Ovary (tissue), 9 donors: ENCODE results near the gene MAP3K9. TPM values are rescaled to one million over a fixed set of nuclear protein-coding genes. Genes with fewer than 3 reads are reported as not detected.

Experiments used
- DNase-seq, 5 donors: peaks; one replicate each; pipeline ENCODE4 v3.0.0-alpha.2; 2019 to 2020
- H3K27ac ChIP-seq, 2 donors: fragments of 200-600 bp; one replicate each; pipeline versions ENCODE4 v1.5.1 to v1.8.0; 2019 to 2022
- H3K27me3 ChIP-seq: fragments of 200-600 bp; one replicate; pipeline ENCODE4 v1.8.0; 2022
- H3K36me3 ChIP-seq: fragments of 200-600 bp; sonication (generic); one replicate; pipeline ENCODE4 v1.5.1; 2019
- H3K4me1 ChIP-seq: one replicate; pipeline ENCODE4 v1.8.1; 2013; ENCODE audit warnings: mild to moderate bottlenecking, moderate library complexity; ENCODE audit not compliant: insufficient read depth
- H3K4me3 ChIP-seq: fragments of 200-600 bp; sonication (generic); one replicate; pipeline ENCODE4 v1.5.1; 2017
- H3K9me3 ChIP-seq, 2 donors: fragments of 200-600 bp in 1 of 2; sonication (generic) in 1 of 2; one replicate each; pipeline versions ENCODE4 v1.5.1 to v1.8.1; 2013 to 2019; ENCODE audit warnings: mild to moderate bottlenecking in 1 of 2, moderate library complexity in 1 of 2
- CTCF ChIP-seq, 3 donors: fragments of 450-650 bp in 2 of 3; fragments of 200-600 bp in 1 of 3; IDR thresholded peaks; one replicate each; pipeline versions ENCODE4 v1.5.1 to v1.8.0; 2016 to 2022; ENCODE audit warnings: antibody characterized with exemption in 3 of 3, mild to moderate bottlenecking in 1 of 3
- EP300 ChIP-seq: sonication (generic); formaldehyde crosslinking; IDR thresholded peaks from one replicate; pipeline ENCODE4 v1.6.1; 2017; ENCODE audit warnings: antibody characterized with exemption
- POLR2A ChIP-seq: fragments of 450-650 bp; IDR thresholded peaks from one replicate; pipeline ENCODE4 v1.6.1; 2017; ENCODE audit warnings: antibody characterized with exemption, mild to moderate bottlenecking, moderate library complexity
- whole genome bisulfite sequencing, 3 donors: extraction: QIAGEN DNeasy Blood & Tissue Kit in 1 of 3; methylation state at CpG; one replicate each; pipeline versions ENCODE4 v1.1.5 to v1.1.7; 2013 to 2017; 5-methylcytosine and 5-hydroxymethylcytosine counted together
- intact Hi-C, 4 donors: fragments of 100-400 bp; cut with DNase I; formaldehyde crosslinking; loops; one replicate each; pipeline versions ENCODE4 v1.11.0 to v1.15.1; 2022 to 2023
- polyA plus RNA-seq, 2 donors: library from polyadenylated mRNA; stranded (reverse); fragments of 200-250 nt in 1 of 2; fragments of 350-450 nt in 1 of 2; fragmentation: Illumina TruSeq in 1 of 2; extraction: RNeasy Lipid Tissue Mini Kit (QIAGEN cat#74804) in 1 of 2; gene quantifications; one replicate each; pipeline ENCODE4 v1.2.3, GENCODE V29; 2013 to 2014
- total RNA-seq, 7 donors: library from RNA; depleted of rRNA in 2 of 7; stranded (reverse); fragments of >200 nt in 2 of 7; fragmentation: NEBNext Ultra II Directional in 3 of 7; extraction: Animal tissue kit (Norgen Biotek cat#: 25700) in 3 of 7; gene quantifications; one replicate each; pipeline versions ENCODE4 v1.1.0 to v1.2.4, GENCODE V29; 2016 to 2023
- donor health status: DM: no; HTN: no; CAD: no; lungs with moderate emphysema.
- donor health status: DM: no; HTN: no; CAD: no.
- donor health status: Bipolar disorder and iron deficiency.
- donor health status: DM: yes; HTN: yes; CAD: no.
- donor health status: DM: no; HTN: no; CAD: no.
- donor health status: DM: yes; HTN: yes; CAD: no.

MAP3K9 gene
- total and polyA plus RNA-seq, 9 donors, result 0.80 to 3.7 (median 1.9) TPM

GRCh38 chr14:70823281-70823680 is 14.0 kb upstream of the MAP3K9 start:
- no peak overlapping the region for H3K27ac ChIP-seq
- DNase-seq, result no peak
- no peaks in the 10 kb centered on the region for H3K9me3 ChIP-seq
- peaks cover 2% of the 10 kb centered on the region for H3K4me1 ChIP-seq
- WGBS, 3 donors, result 36 to 41% (median 38%) methylated on average over 4 of the region's 4 CpGs
- H3K36me3 ChIP-seq, result no peaks in the 10 kb centered on the region
- H3K4me3 ChIP-seq, result no peak overlapping the region
- TF ChIP-seq POLR2A, result no peak
- no peak for TF ChIP-seq CTCF (IDR thresholded peaks at IDR 0.05)
- intact Hi-C loops, result loop anchor here in 3 of 4 donors (5.0 to 10.0 kb wide), 2 partner anchors 84 to 152 kb away; partner anchors contain the start of gene PCNX1 (in 1 of the 3)
- H3K27me3 ChIP-seq, result no peaks in the 10 kb centered on the region

GRCh38 chr14:70822530-70823185 is 13.3 kb upstream of the MAP3K9 start:
- Histone ChIP-seq H3K36me3 (no peaks in the 10 kb centered on the region), H3K4me1 (peaks cover 2% of the 10 kb centered on the region), H3K27ac (peak overlapping the region in 1 of 2 donors; percentile 42), H3K4me3 (peak overlapping the region; percentile 43), H3K27me3 (no peaks in the 10 kb centered on the region), H3K9me3 (no peaks in the 10 kb centered on the region)
- TF ChIP-seq POLR2A (no peak), EP300 (no peak), CTCF (IDR thresholded peaks at IDR 0.05) (no peak)
- intact Hi-C loops, result loop anchor here in 3 of 4 donors (5.0 to 10.0 kb wide), 2 partner anchors 85 to 152 kb away; partner anchors contain the start of gene PCNX1 (in 1 of the 3)
- 6 to 7% (median 6%) methylated on average over 22 to 26 of the region's 26 CpGs for WGBS, 3 donors
- peak; percentile 24 to 61 (median 34) for DNase-seq

GRCh38 chr14:70821584-70822529 is 12.5 kb upstream of the MAP3K9 start:
- H3K4me3 ChIP-seq, result peak overlapping the region; percentile 43
- intact Hi-C loops, result loop anchor here in 3 of 4 donors (5.0 to 10.0 kb wide), 2 partner anchors 85 to 153 kb away; partner anchors contain the start of gene PCNX1 (in 1 of the 3)
- H3K9me3 ChIP-seq, result no peaks in the 10 kb centered on the region
- DNase-seq, result peak; percentile 59 to 75 (median 69)
- WGBS, 3 donors, result 1 to 2% (median 1%) methylated on average over 51 to 77 of the region's 77 CpGs
- H3K27ac ChIP-seq, result peak overlapping the region in 1 of 2 donors; percentile 42
- no peaks in the 10 kb centered on the region for H3K27me3 ChIP-seq
- TF ChIP-seq EP300 (no peak), CTCF (IDR thresholded peaks at IDR 0.05) (no peak), POLR2A (peak; percentile 32)
- no peaks in the 10 kb centered on the region for H3K36me3 ChIP-seq
- peaks cover 2% of the 10 kb centered on the region for H3K4me1 ChIP-seq

- Histone ChIP-seq H3K27me3 (no peaks in the 10 kb centered on the region), H3K4me3 (no peak overlapping the region), H3K36me3 (no peaks in the 10 kb centered on the region), H3K9me3 (no peaks in the 10 kb centered on the region), H3K27ac (no peak overlapping the region), H3K4me1 (no peaks in the 10 kb centered on the region)
- intact Hi-C loops, result loop anchor here in 2 of 4 donors (5.0 to 10.0 kb wide), 2 partner anchors 156 to 158 kb away; no protein-coding TSS in a partner anchor
- TF ChIP-seq CTCF (IDR thresholded peaks at IDR 0.05), result no peak
- TF ChIP-seq EP300, result no peak
- no peak for TF ChIP-seq POLR2A
- no peak for DNase-seq
- 64 to 74% (median 65%) methylated on average over 8 of the region's 8 CpGs for WGBS, 3 donors
These were observed 7.2 kb upstream of the MAP3K9 start for GRCh38 chr14:70816525-70816924.
